ENCODE measurements around the gene PSMD3. TPM values are rescaled to one million over a fixed set of nuclear protein-coding genes. Genes with fewer than 3 reads are reported as not detected.
"Not testable (repeated sequence)": the region's sequence is repeated elsewhere in the genome, so short reads cannot be mapped to it uniquely, and the experiment has no call there.

The PSMD3 gene
- total RNA-seq, 1 donor from 2014 or later: 86.9 TPM

- no peak for DNase-seq (ENCODE audit: low spot score)
- Mint-ChIP-seq H3K4me1 (ENCODE audit: low read depth) (no peaks in the 10 kb centered on the region), H3K27me3 (ENCODE audit: low read depth) (no peaks in the 10 kb centered on the region), H3K36me3 (ENCODE audit: low read depth) (no peaks in the 10 kb centered on the region), H3K9me3 (ENCODE audit: low read depth) (peaks cover 3% of the 10 kb centered on the region), H3K27ac (ENCODE audit: unreplicated experiment) (no peak overlapping the region), H3K4me3 (ENCODE audit: unreplicated experiment) (no peak overlapping the region)
- TF ChIP-seq CTCF (IDR thresholded peaks at IDR 0.05): no peak
Measured at GRCh38 chr17:40004712-40005111, 24.1 kb downstream of the PSMD3 start.

GRCh38 chr17:40005520-40005919 lies 24.9 kb downstream of the PSMD3 start:
- Mint-ChIP-seq H3K27ac (ENCODE audit: unreplicated experiment) (no peak overlapping the region), H3K4me3 (ENCODE audit: unreplicated experiment) (no peak overlapping the region), H3K27me3 (ENCODE audit: low read depth) (no peaks in the 10 kb centered on the region), H3K9me3 (ENCODE audit: low read depth) (peaks cover 3% of the 10 kb centered on the region), H3K4me1 (ENCODE audit: low read depth) (no peaks in the 10 kb centered on the region), H3K36me3 (ENCODE audit: low read depth) (no peaks in the 10 kb centered on the region)
- no peak for TF ChIP-seq CTCF (IDR thresholded peaks at IDR 0.05)
- no peak for DNase-seq (ENCODE audit: low spot score)

- H3K4me1 Mint-ChIP-seq (ENCODE audit: low read depth); H3K4me3 Mint-ChIP-seq (ENCODE audit: unreplicated experiment): not testable (repeated sequence)
Measured at GRCh38 chr17:40010946-40011500, 30.4 kb downstream of the PSMD3 start.

GRCh38 chr17:40012017-40012647 lies 31.5 kb downstream of the PSMD3 start:
- not testable (repeated sequence) for H3K9me3 Mint-ChIP-seq (ENCODE audit: low read depth); H3K4me3 Mint-ChIP-seq (ENCODE audit: unreplicated experiment); DNase-seq (ENCODE audit: low spot score); H3K27ac Mint-ChIP-seq (ENCODE audit: unreplicated experiment); H3K4me1 Mint-ChIP-seq (ENCODE audit: low read depth); H3K36me3 Mint-ChIP-seq (ENCODE audit: low read depth); H3K27me3 Mint-ChIP-seq (ENCODE audit: low read depth)

More at GRCh38 chr17:40010946-40011500, 30.4 kb downstream of the PSMD3 start:
- H3K9me3 Mint-ChIP-seq (ENCODE audit: low read depth); H3K36me3 Mint-ChIP-seq (ENCODE audit: low read depth); H3K27ac Mint-ChIP-seq (ENCODE audit: unreplicated experiment); DNase-seq (ENCODE audit: low spot score); H3K27me3 Mint-ChIP-seq (ENCODE audit: low read depth): not testable (repeated sequence)

GRCh38 chr17:40014375-40014980 lies 33.9 kb downstream of the PSMD3 start:
- Mint-ChIP-seq H3K4me3 (ENCODE audit: unreplicated experiment) (no peak overlapping the region), H3K9me3 (ENCODE audit: low read depth) (no peaks in the 10 kb centered on the region), H3K36me3 (ENCODE audit: low read depth) (peaks cover 4% of the 10 kb centered on the region), H3K27me3 (ENCODE audit: low read depth) (no peaks in the 10 kb centered on the region), H3K4me1 (ENCODE audit: low read depth) (peaks cover 10% of the 10 kb centered on the region), H3K27ac (ENCODE audit: unreplicated experiment) (no peak overlapping the region)
- no peak for TF ChIP-seq CTCF (IDR thresholded peaks at IDR 0.05)
- DNase-seq (ENCODE audit: low spot score): no peak

- Mint-ChIP-seq H3K36me3 (ENCODE audit: low read depth) (peaks cover 9% of the 10 kb centered on the region), H3K27ac (ENCODE audit: unreplicated experiment) (no peak within 1 kb of the TSS), H3K9me3 (ENCODE audit: low read depth) (no peaks in the 10 kb centered on the region), H3K4me3 (ENCODE audit: unreplicated experiment) (no peak within 1 kb of the TSS), H3K27me3 (ENCODE audit: low read depth) (no peaks in the 10 kb centered on the region), H3K4me1 (ENCODE audit: low read depth) (peaks cover 10% of the 10 kb centered on the region)
- DNase-seq (ENCODE audit: low spot score): no peak
- no peak for TF ChIP-seq CTCF (IDR thresholded peaks at IDR 0.05)
Measured at GRCh38 chr17:40015005-40015997, 34.7 kb downstream of the PSMD3 start, which contains the start of gene CSF3. Gene CSF3, plus strand, starts transcription at chr17:40015440. Its CDS starts 35 bp downstream, at chr17:40015475.
